ENCODE data around the gene MINDY3.

Gene MINDY3

DNA sequence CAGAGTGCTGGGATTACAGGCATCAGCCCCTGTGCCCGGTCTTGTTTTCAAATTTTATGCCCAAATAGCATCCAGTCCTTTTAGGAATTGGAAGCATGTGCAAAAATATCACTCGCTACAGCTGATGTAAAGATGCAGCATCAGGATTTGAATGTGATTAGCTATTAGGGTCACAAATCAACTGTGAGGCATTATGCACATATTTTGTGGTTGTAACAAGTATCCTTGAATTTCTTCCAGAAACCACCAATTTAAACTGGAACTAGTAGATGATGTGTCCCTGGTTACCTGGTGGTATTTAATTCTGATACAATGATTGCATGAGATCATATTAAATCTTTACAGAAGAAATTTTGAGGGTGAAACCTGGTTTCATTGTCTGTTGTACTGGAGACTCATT, 99.6 kb downstream of the MINDY3 start:
- no peak for DNase-seq (ENCODE audit: insufficient read length, low spot score)
- no peak for FAIRE-seq
- TF ChIP-seq SPI1 (IDR thresholded peaks at IDR 0.05; ENCODE audit: low read depth, low read length) = no peak
- no peak for TF ChIP-seq PAX5 (IDR thresholded peaks at IDR 0.05; ENCODE audit: insufficient read depth, low read length, severe bottlenecking)
- no peak for TF ChIP-seq POLR2A (IDR thresholded peaks at IDR 0.05; ENCODE audit: low read depth, low read length)
- no peak for TF ChIP-seq POU2F2 (IDR thresholded peaks at IDR 0.05; ENCODE audit: low read depth, low read length)
- no peak for TF ChIP-seq TAF1 (IDR thresholded peaks at IDR 0.05; ENCODE audit: low read depth, low read length)
- no peak for TF ChIP-seq POLR2AphosphoS5 (IDR thresholded peaks at IDR 0.05; ENCODE audit: low read depth, low read length)

DNA sequence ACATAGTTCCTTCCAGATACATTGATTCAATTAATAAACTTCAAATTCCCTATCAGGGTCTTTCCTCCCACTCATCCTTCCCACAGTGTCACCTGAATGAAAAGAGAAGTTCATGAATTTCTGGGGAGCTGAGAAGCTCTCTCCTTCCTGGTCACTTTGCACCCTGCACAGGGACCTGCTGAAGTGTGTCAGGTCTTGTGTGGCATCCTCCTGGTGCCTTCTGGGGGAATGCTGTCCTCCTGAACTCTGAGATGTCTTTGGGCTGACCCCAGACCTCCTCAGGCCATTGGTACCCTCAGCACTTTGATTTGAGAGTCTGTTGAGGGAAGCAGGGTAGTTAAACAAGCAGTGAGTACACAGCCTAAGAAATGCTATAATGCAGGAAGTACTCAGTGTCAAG, 101.0 kb downstream of the MINDY3 start:
- no peak for DNase-seq (ENCODE audit: insufficient read length, low spot score)
- no peak for FAIRE-seq
- TF ChIP-seq POLR2A (IDR thresholded peaks at IDR 0.05; ENCODE audit: low read depth, low read length) (no peak), PAX5 (IDR thresholded peaks at IDR 0.05; ENCODE audit: insufficient read depth, low read length, severe bottlenecking) (no peak), POU2F2 (IDR thresholded peaks at IDR 0.05; ENCODE audit: low read depth, low read length) (no peak), POLR2AphosphoS5 (IDR thresholded peaks at IDR 0.05; ENCODE audit: low read depth, low read length) (no peak), TAF1 (IDR thresholded peaks at IDR 0.05; ENCODE audit: low read depth, low read length) (no peak), SPI1 (IDR thresholded peaks at IDR 0.05; ENCODE audit: low read depth, low read length) (no peak)

DNA sequence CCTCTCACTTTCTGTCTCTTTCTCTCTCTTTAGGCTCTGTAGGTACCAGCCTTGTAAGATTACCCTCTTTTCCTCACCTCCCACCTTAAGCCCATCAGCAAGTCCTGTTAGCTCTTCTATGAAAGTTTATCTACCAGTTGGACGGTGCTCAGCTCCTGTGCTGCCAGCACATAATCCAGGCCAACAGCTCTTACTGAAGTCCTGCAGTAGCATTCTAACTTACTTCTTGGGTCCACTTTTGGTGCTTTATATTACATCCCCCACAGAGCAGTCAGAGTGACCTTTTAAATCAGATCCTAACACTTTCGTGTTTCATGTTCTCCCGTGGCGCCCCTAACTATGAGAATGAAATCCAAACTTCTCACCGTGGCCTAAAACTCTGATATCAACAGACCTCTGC, 101.7 kb downstream of the MINDY3 start:
- FAIRE-seq = no peak
- DNase-seq (ENCODE audit: insufficient read length, low spot score) = no peak
- no peak for TF ChIP-seq POU2F2 (IDR thresholded peaks at IDR 0.05; ENCODE audit: low read depth, low read length)
- TF ChIP-seq PAX5 (IDR thresholded peaks at IDR 0.05; ENCODE audit: insufficient read depth, low read length, severe bottlenecking) = no peak
- no peak for TF ChIP-seq SPI1 (IDR thresholded peaks at IDR 0.05; ENCODE audit: low read depth, low read length)

DNA sequence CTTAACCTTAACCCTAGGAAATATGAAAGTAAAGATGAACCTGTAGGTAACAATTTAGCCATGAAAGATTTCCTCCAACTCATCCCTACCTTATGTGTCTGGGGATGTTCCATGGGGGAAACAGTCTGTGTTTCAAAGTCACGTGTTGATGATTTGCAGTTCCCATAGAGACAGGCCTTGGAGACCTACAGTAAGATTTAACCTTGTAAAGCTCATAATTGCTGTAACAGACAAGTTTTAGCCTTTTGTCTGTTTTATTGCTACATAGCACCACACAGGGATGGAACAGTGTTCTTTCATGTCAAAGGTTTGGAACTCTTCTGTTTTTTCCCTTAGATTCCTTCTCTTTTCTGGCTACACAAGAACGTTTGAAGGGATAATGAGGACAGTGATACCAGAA, 105.4 kb downstream of the MINDY3 start:
- FAIRE-seq = no peak
- DNase-seq (ENCODE audit: insufficient read length, low spot score) = no peak
- TF ChIP-seq POLR2A (IDR thresholded peaks at IDR 0.05; ENCODE audit: low read depth, low read length) (no peak), SPI1 (IDR thresholded peaks at IDR 0.05; ENCODE audit: low read depth, low read length) (no peak), PAX5 (IDR thresholded peaks at IDR 0.05; ENCODE audit: insufficient read depth, low read length, severe bottlenecking) (no peak), POLR2AphosphoS5 (IDR thresholded peaks at IDR 0.05; ENCODE audit: low read depth, low read length) (no peak), TAF1 (IDR thresholded peaks at IDR 0.05; ENCODE audit: low read depth, low read length) (no peak), POU2F2 (IDR thresholded peaks at IDR 0.05; ENCODE audit: low read depth, low read length) (no peak)

DNA sequence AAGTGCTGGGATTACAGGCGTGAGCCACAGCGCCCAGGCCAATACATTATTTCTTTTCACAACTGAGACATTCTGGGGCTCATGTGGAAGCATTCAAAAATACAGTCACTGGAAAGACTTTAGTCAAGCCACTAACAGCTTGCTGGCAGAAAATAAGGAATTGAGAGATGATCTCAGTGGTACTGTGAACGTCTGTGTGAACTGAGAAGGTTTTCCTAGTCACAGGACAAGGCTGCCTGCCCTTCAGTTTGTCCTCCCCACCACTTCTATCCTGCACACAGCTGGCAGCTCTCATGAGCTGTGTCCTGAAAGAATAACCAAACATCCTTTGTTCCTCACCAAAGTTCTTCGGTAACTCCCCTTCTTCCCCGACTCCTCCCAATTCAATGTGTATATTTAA, 109.3 kb downstream of the MINDY3 start:
- no peak for FAIRE-seq
- TF ChIP-seq PAX5 (IDR thresholded peaks at IDR 0.05; ENCODE audit: insufficient read depth, low read length, severe bottlenecking) (no peak), POLR2A (IDR thresholded peaks at IDR 0.05; ENCODE audit: low read depth, low read length) (no peak), SPI1 (IDR thresholded peaks at IDR 0.05; ENCODE audit: low read depth, low read length) (peak; percentile 32; the same call in 1 of the 2 replicates), TAF1 (IDR thresholded peaks at IDR 0.05; ENCODE audit: low read depth, low read length) (no peak)
- no peak for DNase-seq (ENCODE audit: insufficient read length, low spot score)

DNA sequence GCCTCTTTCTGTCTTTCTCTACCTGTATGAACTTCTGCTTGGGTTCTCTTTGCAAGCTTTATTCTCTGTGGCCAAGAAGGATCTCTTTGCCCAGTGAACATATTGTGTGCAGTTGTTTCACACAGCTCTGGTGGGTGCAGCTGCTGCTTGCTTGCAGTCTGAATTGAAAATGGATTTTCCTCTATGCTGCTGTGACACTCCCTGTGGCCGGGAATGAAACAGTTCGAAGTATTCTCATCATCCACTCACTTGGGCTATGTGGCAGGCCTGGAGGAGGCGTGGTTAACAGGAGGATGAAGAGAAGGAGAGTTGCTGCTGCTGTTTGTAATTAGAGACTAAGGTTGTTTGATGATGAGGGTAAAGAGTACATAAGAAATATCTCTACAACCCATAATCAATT, 112.2 kb downstream of the MINDY3 start:
- TF ChIP-seq SPI1 (IDR thresholded peaks at IDR 0.05; ENCODE audit: low read depth, low read length) (no peak), POLR2AphosphoS5 (IDR thresholded peaks at IDR 0.05; ENCODE audit: low read depth, low read length) (no peak), TAF1 (IDR thresholded peaks at IDR 0.05; ENCODE audit: low read depth, low read length) (no peak), POU2F2 (IDR thresholded peaks at IDR 0.05; ENCODE audit: low read depth, low read length) (no peak), PAX5 (IDR thresholded peaks at IDR 0.05; ENCODE audit: insufficient read depth, low read length, severe bottlenecking) (no peak), POLR2A (IDR thresholded peaks at IDR 0.05; ENCODE audit: low read depth, low read length) (no peak)
- FAIRE-seq (no peak), DNase-seq (ENCODE audit: insufficient read length, low spot score) (no peak)

DNA sequence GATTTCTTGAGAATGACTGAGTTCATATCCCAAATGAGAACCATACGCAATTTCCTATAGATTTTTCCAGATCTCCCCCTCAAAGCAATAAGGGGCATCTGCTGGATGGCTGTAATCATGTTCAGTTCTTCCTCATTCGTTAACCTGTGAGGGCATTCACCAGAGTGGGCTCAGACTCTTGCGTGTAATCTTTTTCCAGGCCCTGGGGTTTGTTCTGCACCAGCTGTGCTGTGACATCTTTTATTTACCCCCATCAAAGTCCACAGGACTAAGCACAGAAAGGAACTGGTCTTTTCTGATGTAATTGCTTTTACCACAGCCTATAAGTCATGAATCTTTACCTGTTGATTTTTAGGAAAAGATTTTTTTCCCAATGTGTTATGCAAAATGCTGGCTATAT, 112.7 kb downstream of the MINDY3 start:
- no peak for FAIRE-seq
- DNase-seq (ENCODE audit: insufficient read length, low spot score) = no peak
- TF ChIP-seq PAX5 (IDR thresholded peaks at IDR 0.05; ENCODE audit: insufficient read depth, low read length, severe bottlenecking) (no peak), TAF1 (IDR thresholded peaks at IDR 0.05; ENCODE audit: low read depth, low read length) (no peak), POLR2A (IDR thresholded peaks at IDR 0.05; ENCODE audit: low read depth, low read length) (no peak), SPI1 (IDR thresholded peaks at IDR 0.05; ENCODE audit: low read depth, low read length) (peak; percentile 22; the same call in 1 of the 2 replicates), POU2F2 (IDR thresholded peaks at IDR 0.05; ENCODE audit: low read depth, low read length) (no peak), POLR2AphosphoS5 (IDR thresholded peaks at IDR 0.05; ENCODE audit: low read depth, low read length) (no peak)

DNA sequence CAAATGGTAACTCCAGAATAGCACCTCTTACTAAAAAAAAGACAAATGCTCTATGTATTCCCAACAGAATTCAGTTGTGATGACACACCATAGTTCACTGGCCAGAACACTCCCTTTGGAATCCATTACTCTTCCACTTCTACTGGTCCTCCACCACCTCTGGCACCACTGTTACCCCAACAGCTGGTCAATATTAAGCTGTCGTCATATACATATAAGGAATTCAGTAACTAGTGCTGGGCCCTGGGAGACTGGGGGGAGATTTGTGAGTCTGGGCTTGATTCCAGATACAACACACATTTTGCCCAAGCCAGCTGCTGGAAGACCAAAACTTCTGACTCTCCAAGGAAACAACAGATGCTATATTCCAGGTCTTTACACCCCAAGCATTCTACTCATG, 114.6 kb downstream of the MINDY3 start:
- no peak for DNase-seq (ENCODE audit: insufficient read length, low spot score)
- FAIRE-seq = no peak
- TF ChIP-seq TAF1 (IDR thresholded peaks at IDR 0.05; ENCODE audit: low read depth, low read length) = no peak
- no peak for TF ChIP-seq SPI1 (IDR thresholded peaks at IDR 0.05; ENCODE audit: low read depth, low read length)
- TF ChIP-seq PAX5 (IDR thresholded peaks at IDR 0.05; ENCODE audit: insufficient read depth, low read length, severe bottlenecking) = no peak
- TF ChIP-seq POLR2AphosphoS5 (IDR thresholded peaks at IDR 0.05; ENCODE audit: low read depth, low read length) = no peak
- TF ChIP-seq POU2F2 (IDR thresholded peaks at IDR 0.05; ENCODE audit: low read depth, low read length) = no peak
- TF ChIP-seq POLR2A (IDR thresholded peaks at IDR 0.05; ENCODE audit: low read depth, low read length) = no peak

DNA sequence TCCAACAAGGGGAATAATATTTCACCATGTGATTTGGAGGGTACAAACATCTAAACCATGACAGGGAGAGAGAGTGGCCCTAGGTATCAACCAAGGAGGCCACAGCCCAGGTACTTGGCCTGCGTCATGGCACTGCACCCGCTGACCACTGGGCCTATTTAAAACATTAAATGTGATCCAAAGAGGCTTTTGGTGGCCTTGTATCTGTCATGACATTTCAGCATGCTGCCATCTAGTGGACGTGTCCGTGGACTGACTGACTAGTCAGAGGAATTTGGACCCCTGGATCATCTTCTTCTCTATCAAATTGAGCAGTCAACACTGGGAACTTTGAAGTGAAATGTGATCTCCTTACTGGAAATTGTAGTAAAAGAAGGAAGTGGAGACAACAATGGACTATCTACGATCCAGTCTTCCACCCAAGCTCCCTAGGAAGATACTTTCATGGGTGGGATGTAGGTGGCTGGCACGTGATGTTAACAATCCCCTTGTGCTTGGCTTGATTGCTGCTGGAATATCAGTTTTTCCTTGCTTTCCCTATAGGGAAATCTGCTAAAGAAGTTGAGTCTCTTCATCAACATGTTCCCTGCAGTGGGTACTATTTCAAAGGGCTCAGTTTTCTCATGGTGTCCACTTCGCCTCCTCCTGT, 116.0 kb downstream of the MINDY3 start:
- DNase-seq (ENCODE audit: insufficient read length, low spot score) (peak; percentile 25), FAIRE-seq (peak; percentile 87)
- no peak for TF ChIP-seq POLR2A (IDR thresholded peaks at IDR 0.05; ENCODE audit: low read depth, low read length)
- no peak for TF ChIP-seq TAF1 (IDR thresholded peaks at IDR 0.05; ENCODE audit: low read depth, low read length)
- no peak for TF ChIP-seq SPI1 (IDR thresholded peaks at IDR 0.05; ENCODE audit: low read depth, low read length)
- TF ChIP-seq POU2F2 (IDR thresholded peaks at IDR 0.05; ENCODE audit: low read depth, low read length) = no peak
- no peak for TF ChIP-seq PAX5 (IDR thresholded peaks at IDR 0.05; ENCODE audit: insufficient read depth, low read length, severe bottlenecking)
- no peak for TF ChIP-seq POLR2AphosphoS5 (IDR thresholded peaks at IDR 0.05; ENCODE audit: low read depth, low read length)

DNA sequence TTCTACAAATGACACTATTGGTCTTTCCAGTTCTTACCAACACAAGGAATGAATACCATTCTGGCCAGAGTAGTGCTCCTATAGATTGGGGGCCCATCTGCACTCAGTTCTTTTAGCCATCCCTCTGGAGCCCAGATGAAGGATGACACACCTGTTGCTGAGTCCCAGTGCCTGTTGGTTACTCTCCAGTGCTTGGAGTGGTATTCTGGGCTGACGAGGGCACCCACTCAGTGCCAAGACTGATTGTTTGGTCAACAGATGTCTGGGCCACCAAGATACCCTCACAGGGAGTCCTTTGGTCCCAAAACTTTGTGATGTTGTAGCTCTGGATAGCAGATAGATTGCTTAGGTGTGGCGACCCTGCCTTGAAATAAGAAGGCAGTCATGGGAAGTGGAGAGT, 116.9 kb downstream of the MINDY3 start:
- TF ChIP-seq POU2F2 (IDR thresholded peaks at IDR 0.05; ENCODE audit: low read depth, low read length) = no peak
- TF ChIP-seq TAF1 (IDR thresholded peaks at IDR 0.05; ENCODE audit: low read depth, low read length) = no peak
- no peak for TF ChIP-seq POLR2A (IDR thresholded peaks at IDR 0.05; ENCODE audit: low read depth, low read length)
- no peak for TF ChIP-seq SPI1 (IDR thresholded peaks at IDR 0.05; ENCODE audit: low read depth, low read length)
- TF ChIP-seq POLR2AphosphoS5 (IDR thresholded peaks at IDR 0.05; ENCODE audit: low read depth, low read length) = no peak
- TF ChIP-seq PAX5 (IDR thresholded peaks at IDR 0.05; ENCODE audit: insufficient read depth, low read length, severe bottlenecking) = no peak
- DNase-seq (ENCODE audit: insufficient read length, low spot score) (no peak), FAIRE-seq (no peak)
